K562 (cell line): ENCODE results near the gene HOXB7. TPM values are rescaled to one million over a fixed set of nuclear protein-coding genes. Genes with fewer than 3 reads are reported as not detected.

Source experiments
- BHLHE40 ChIP-seq: IDR thresholded peaks from 2 replicates; pipeline ENCODE4 v1.6.1; 2011; ENCODE audit warnings: low read length, improper control_type of control experiment
- BRD4 ChIP-seq: fragments of 200-600 bp; sonication (generic); IDR thresholded peaks from 2 replicates; pipeline ENCODE4 v1.6.1; 2017; ENCODE audit warnings: inconsistent platforms
- EHMT2 ChIP-seq: fragments of 450-650 bp; IDR thresholded peaks from 2 replicates; pipeline ENCODE4 v1.6.1; 2018; ENCODE audit warnings: antibody characterized with exemption
- GABPB1 ChIP-seq: sonication (generic); formaldehyde crosslinking; IDR thresholded peaks from 2 replicates; pipeline ENCODE4 v1.8.0; 2022; ENCODE audit warnings: mild to moderate bottlenecking, missing genetic modification reagents
- KDM2B ChIP-seq: fragments of 250-450 bp; sonication (Bioruptor Pico); IDR thresholded peaks from 2 replicates; pipeline ENCODE4 v1.8.0; 2021; ENCODE audit warnings: mild to moderate bottlenecking, moderate library complexity
- KDM4B ChIP-seq, 2 experiments: fragments of 450-650 bp in 1 of 2; sonication (generic) in 1 of 2; IDR thresholded peaks; 2 replicates each; pipeline ENCODE4 v1.6.1; 2016 to 2017; ENCODE audit warnings: borderline replicate concordance in 2 of 2, antibody characterized with exemption in 1 of 2, low read depth in 1 of 2, mild to moderate bottlenecking in 1 of 2
- NFIX ChIP-seq: fragments of 250-450 bp; sonication (Bioruptor Pico); IDR thresholded peaks from 2 replicates; pipeline ENCODE4 v1.4.0; 2020; ENCODE audit warnings: low read depth, mild to moderate bottlenecking, moderate library complexity
- PBX2 ChIP-seq, 2 experiments: IDR thresholded peaks in 1 of 2; conservative IDR thresholded peaks in 1 of 2; 2 replicates each; pipeline ENCODE4 v1.6.1; 2016; ENCODE audit warnings: low read depth in 2 of 2, mild to moderate bottlenecking in 1 of 2, missing compliant biosample characterization in 1 of 2, missing genetic modification characterization in 1 of 2, moderate library complexity in 1 of 2
- PKNOX1 ChIP-seq: fragments of 450-650 bp; IDR thresholded peaks from 2 replicates; pipeline ENCODE4 v1.6.1; 2016
- SAP30 ChIP-seq: fragments of 200-600 bp; sonication (generic); IDR thresholded peaks from 2 replicates; pipeline ENCODE4 v1.6.1; 2012; ENCODE audit warnings: borderline replicate concordance, low read depth, mild to moderate bottlenecking, moderate library complexity, low read length, control low read depth, inconsistent platforms; ENCODE audit not compliant: insufficient read depth, poor library complexity, severe bottlenecking
- SNRNP70 ChIP-seq: fragments of 200-400 bp; formaldehyde crosslinking; optimal IDR thresholded peaks from 2 replicates; pipeline ENCODE3; 2017; ENCODE audit warnings: low read depth, low read length
- STAT5A ChIP-seq: IDR thresholded peaks from 2 replicates; pipeline ENCODE4 v1.6.1; 2012; ENCODE audit warnings: low read length, inconsistent platforms, borderline replicate concordance
- UBTF ChIP-seq, 2 experiments: IDR thresholded peaks; 2 replicates each; pipeline ENCODE4 v1.6.1; 2012; ENCODE audit warnings: improper control_type of control experiment in 2 of 2, low read depth in 2 of 2, low read length in 2 of 2, borderline replicate concordance in 1 of 2
- ZFP36 ChIP-seq: fragments of 150-350 bp; IDR thresholded peaks from 2 replicates; pipeline ENCODE4 v1.6.1; 2018; ENCODE audit warnings: low read length, low read depth; ENCODE audit not compliant: partially characterized antibody
- polyA plus RNA-seq, 8 experiments: library from polyadenylated mRNA; depleted of rRNA in 4 of 8; stranded (reverse) in 5 of 8; unstranded in 3 of 8; fragments of >200 nt; fragmentation: Nextera tagmentation in 2 of 8; fragmentation: Illumina TruSeq in 1 of 8; extraction: Ambion mirVana in 2 of 8; extraction: Trizol in 1 of 8; gene quantifications; 2 replicates each; pipeline versions ENCODE4 v1.2.1 to v1.2.3, GENCODE V29; 2011 to 2014; ENCODE audit warnings: inconsistent platforms in 1 of 8, missing spikeins in 1 of 8
- total RNA-seq, 7 experiments: library from RNA; depleted of rRNA in 6 of 7; stranded (reverse); fragments of >200 nt in 6 of 7; fragmentation: Illumina TruSeq in 2 of 7; extraction: Trizol in 2 of 7; gene quantifications; 2 replicates each; pipeline versions ENCODE4 v1.2.1 to v1.2.3, GENCODE V29; 2011 to 2021; ENCODE audit warnings: low replicate concordance in 1 of 7
- TF ChIP-seq, protein P1 (sequence below): fragments of 250-450 bp; sonication (Bioruptor Pico); IDR thresholded peaks from 2 replicates; pipeline ENCODE4 v1.8.0; 2022; ENCODE audit warnings: inconsistent platforms, mild to moderate bottlenecking, moderate library complexity, borderline replicate concordance
- TF ChIP-seq, protein P2 (sequence below): fragments of 200-800 bp; sonication (Bioruptor generic); IDR thresholded peaks from 2 replicates; pipeline ENCODE4 v1.6.1; 2017; ENCODE audit warnings: missing genetic modification characterization, missing compliant biosample characterization

HOXB7 gene
- total and polyA plus RNA-seq, 9 of the 15 experiments (the other 6 are each of a cell fraction or from before 2014, with no cell fraction given) = 5.5 to 16.7 (median 8.3) TPM

DNA sequence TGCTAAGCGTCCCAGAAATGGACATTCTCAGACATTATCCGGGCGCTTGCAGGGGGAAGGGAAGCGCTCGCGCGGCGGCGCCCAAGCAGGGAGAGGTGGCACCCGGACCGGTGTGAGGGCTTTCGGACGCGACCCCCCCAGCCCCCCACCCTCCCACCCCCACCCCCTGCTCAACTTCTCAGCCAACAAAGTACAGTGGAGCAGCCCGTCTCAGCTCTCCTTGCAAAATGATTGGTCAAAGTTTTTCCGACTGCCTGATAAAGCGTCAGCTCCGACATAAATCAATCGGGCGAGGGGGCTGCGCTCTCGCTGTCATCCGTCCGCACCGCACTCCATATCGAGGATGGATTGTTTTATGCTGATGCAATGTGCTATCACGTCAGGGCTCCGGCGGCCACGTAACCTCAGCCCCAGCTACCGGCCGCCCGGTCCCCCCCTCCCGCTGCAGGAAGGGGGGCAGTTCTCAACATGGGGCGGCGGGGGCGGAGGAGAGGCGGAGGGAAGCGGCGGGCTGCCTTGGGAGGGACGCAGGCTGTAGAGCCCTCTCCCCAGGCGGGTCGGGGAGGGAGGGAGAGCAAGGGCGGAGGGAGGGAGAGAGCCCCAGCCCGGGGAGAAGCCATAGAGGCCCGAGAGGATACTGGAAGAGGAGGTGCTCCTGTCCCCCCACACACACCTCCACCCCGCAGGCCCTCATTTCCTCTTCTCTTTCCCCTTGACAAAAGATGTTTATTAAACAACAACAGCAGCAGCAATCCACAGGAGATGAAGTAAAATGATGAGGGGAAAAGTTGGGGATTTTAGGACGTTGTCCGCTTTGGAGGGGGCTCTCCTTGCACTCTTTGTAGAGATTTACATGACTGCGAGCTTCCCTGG lies 15.7 kb upstream of the HOXB7 start, which contains the start of gene HOXB9 (continued):
- peak; percentile 89 for TF ChIP-seq PBX2 (CRISPR knock-in tag; IDR thresholded peaks at IDR 0.05; ENCODE audit: low read depth)
- peak; percentile 99 for TF ChIP-seq PBX2 (tag; conservative IDR thresholded peaks at IDR 0.05; ENCODE audit: low read depth)
- TF ChIP-seq, protein P1, sequence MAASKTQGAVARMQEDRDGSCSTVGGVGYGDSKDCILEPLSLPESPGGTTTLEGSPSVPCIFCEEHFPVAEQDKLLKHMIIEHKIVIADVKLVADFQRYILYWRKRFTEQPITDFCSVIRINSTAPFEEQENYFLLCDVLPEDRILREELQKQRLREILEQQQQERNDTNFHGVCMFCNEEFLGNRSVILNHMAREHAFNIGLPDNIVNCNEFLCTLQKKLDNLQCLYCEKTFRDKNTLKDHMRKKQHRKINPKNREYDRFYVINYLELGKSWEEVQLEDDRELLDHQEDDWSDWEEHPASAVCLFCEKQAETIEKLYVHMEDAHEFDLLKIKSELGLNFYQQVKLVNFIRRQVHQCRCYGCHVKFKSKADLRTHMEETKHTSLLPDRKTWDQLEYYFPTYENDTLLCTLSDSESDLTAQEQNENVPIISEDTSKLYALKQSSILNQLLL = no peak
- TF ChIP-seq KDM2B = no peak
- peak; percentile 72; the same call in 1 of the 2 replicates for TF ChIP-seq GABPB1 (CRISPR knock-in tag)
- no peak for TF ChIP-seq EHMT2
- no peak for TF ChIP-seq SNRNP70
- TF ChIP-seq BHLHE40 = peak; percentile 39
- peak in 1 of 2 experiments; percentile 100; a peak in 2 of 4 replicates for TF ChIP-seq KDM4B (IDR thresholded peaks at IDR 0.05; ENCODE audit: borderline replicate concordance in 2 of 2, low read depth in 1 of 2)
- TF ChIP-seq SAP30 = peak; percentile 14
- TF ChIP-seq STAT5A = peak; percentile 28; the same call in 1 of the 2 replicates
- no peak for TF ChIP-seq BRD4
- peak; percentile 98 for TF ChIP-seq PKNOX1
- TF ChIP-seq NFIX (CRISPR knock-in tag) = no peak
- TF ChIP-seq UBTF (IDR thresholded peaks at IDR 0.05; ENCODE audit: borderline replicate concordance in 1 of 2, low read depth in 2 of 2, low read length in 2 of 2) = peak; percentile 88 to 92; a peak in 2 of 4 replicates
- TF ChIP-seq ZFP36 = no peak
- TF ChIP-seq, protein P2, sequence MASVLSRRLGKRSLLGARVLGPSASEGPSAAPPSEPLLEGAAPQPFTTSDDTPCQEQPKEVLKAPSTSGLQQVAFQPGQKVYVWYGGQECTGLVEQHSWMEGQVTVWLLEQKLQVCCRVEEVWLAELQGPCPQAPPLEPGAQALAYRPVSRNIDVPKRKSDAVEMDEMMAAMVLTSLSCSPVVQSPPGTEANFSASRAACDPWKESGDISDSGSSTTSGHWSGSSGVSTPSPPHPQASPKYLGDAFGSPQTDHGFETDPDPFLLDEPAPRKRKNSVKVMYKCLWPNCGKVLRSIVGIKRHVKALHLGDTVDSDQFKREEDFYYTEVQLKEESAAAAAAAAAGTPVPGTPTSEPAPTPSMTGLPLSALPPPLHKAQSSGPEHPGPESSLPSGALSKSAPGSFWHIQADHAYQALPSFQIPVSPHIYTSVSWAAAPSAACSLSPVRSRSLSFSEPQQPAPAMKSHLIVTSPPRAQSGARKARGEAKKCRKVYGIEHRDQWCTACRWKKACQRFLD (CRISPR knock-in tag) = peak; percentile 63; the same call in 1 of the 2 replicates
